Tibial nerve (tissue), 4 donors: ENCODE measurements around the gene RGL4.
"Not testable (repeated sequence)": the region's sequence is repeated elsewhere in the genome, so short reads cannot be mapped to it uniquely, and the experiment has no call there.

Experiments
- CTCF ChIP-seq, 5 experiments: fragments of 200-600 bp in 3 of 5; fragments of 450-650 bp in 2 of 5; sonication (generic) in 3 of 5; IDR thresholded peaks; one replicate each; pipeline ENCODE4 v1.5.1; 2016 to 2019; ENCODE audit warnings: antibody characterized with exemption in 5 of 5, mild to moderate bottlenecking in 3 of 5, moderate library complexity in 2 of 5
- EP300 ChIP-seq, 2 donors: sonication (generic); formaldehyde crosslinking; IDR thresholded peaks; one replicate each; pipeline ENCODE4 v1.6.1; 2017; ENCODE audit warnings: antibody characterized with exemption in 2 of 2, mild to moderate bottlenecking in 1 of 2
- POLR2A ChIP-seq, 2 donors: fragments of 450-650 bp; IDR thresholded peaks; one replicate each; pipeline ENCODE4 v1.6.1; 2017; ENCODE audit warnings: antibody characterized with exemption in 2 of 2, mild to moderate bottlenecking in 2 of 2, moderate library complexity in 2 of 2

DNA sequence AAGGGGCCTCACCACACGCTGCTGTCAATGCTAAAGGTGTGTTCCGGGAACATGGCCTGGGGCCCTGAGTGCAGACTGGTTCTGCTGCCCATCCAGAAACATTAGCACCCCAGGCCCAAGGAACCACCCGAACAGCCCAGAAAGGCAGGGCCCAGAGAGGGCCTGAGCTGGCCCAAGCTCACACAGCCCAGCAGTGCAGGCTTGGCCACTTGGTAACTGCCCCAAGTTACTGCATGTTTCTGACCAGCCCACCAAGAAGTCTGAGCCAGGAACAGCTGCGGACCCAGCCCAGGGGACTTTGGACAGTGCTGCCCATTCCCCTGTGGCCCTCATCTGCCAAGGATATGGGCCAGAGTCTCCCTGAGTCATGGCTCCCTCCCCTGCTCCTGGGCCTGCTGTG lies 19.4 kb upstream of the RGL4 start:
- TF ChIP-seq CTCF, POLR2A, EP300 (IDR thresholded peaks at IDR 0.05): not testable (repeated sequence)
